Head of caudate nucleus (tissue), 42 donors: ENCODE measurements around the gene PSMA6.
"Not testable (repeated sequence)": the region's sequence is repeated elsewhere in the genome, so short reads cannot be mapped to it uniquely, and the experiment has no call there.

Source experiments
- DNase-seq, 42 donors: peaks; one replicate each; pipeline versions ENCODE4 v3.0.0 to v3.0.0-alpha.2; 2020 to 2021; ENCODE audit warnings: mixed read lengths in 7 of 42
- intact Hi-C: fragments of 100-400 bp; cut with DNase I; formaldehyde crosslinking; loops from one replicate; pipeline ENCODE4 v1.15.0; 2022

Gene PSMA6

DNA sequence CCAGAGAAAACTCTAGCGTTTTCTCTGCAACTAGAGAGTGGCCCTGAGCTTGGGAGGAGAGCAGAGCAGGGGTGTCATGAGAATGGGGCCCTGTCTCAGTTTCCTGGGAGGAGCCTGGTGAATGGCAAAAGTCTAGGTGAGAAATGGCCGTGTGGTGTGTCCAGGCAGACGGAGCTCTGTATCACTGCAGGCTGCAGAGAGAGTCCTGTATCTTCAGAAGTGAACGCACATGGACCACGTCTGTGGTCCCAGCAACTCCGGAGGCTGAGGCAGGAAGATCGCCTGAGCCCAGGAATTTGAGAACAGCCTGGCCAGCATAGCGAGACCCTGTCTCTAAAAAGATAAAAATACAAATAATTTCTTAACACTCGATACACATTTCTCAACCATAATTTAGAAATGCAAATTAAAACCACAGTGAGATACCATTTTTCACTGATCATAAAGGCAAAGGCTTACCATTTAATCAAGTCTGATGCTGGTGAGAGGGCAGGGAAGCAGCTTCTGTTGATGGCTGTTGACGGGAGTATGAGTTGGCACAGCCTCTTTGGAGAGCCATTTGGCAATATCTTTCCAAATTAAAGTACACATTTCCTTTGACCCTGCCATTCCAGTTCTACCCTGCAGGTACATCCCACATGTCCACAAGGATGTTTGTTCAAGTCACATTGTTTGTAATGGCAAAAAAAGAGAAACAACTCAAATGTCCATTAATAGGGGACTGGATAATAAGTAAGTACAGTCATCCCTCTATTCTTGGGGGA is 61.4 kb downstream of the PSMA6 start:
- DNase-seq, result no peak
- intact Hi-C loops, result no loop called here

DNA sequence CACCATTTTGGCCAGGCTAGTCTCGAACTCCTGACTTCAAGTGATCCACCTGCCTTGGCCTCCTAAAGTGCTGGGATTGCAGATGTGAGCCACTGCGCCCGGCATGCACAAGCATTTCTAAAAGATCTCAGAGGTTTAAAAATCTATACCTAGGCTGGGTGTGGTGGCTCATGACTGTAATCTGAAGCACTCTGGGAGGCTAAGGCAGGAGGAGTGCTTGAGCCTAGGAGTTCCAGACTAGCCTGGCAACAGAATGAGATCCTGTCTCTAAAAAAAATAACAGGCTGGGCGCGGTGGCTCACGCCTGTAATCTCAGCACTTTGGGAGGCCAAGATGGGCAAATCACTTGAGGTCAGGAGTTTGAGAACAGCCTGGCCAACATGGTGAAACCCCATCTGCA is 63.1 kb downstream of the PSMA6 start:
- DNase-seq, intact Hi-C loops: not testable (repeated sequence)

DNA sequence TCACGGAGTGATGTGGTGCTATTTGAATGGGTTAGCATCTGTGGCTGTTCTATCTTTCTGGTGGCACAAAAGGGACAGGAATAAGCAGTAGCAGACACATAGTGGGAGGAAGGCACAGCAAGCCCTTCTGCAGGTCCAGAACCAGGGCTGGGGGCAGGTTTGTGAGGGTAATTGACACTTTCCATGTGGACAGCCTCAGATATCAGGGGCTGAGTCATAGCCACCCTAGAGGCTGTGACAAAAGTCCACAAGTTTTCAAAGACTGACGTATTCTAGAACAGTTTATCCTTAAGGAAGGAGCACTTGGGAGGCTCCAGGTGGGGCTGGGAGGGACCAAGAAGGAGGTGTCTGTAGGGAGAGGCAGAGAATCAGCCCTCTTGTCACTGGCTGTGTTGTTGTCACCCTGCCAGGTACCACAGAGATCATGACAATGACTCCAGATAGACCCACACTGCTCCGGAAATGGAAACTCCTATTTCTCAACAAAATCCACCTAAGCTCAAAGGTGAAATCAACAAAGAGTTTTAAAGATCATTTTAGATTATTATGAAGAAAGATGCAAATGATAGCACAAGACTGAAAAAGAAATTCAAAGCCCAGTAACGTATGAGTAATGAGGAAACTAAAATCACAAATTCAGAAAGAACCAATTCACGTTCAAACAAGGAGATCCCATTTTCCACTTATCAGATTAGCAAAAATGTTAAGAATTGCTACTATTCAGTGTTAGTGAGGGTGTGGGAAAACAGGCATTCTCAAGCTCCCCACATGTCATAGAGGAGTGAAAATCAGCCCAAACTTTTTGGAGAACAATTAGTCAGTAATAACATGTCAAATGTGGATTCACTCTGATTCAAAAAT is 64.0 kb downstream of the PSMA6 start:
- intact Hi-C loops, result no loop called here
- peak in 1 of 42 donors; percentile 28 for DNase-seq

GRCh38 chr14:35359655-35360054 is 67.5 kb downstream of the PSMA6 start:
- intact Hi-C loops, result not testable (repeated sequence)
- peak in 8 of 42 donors; percentile 28 to 59 (median 38) for DNase-seq

DNA sequence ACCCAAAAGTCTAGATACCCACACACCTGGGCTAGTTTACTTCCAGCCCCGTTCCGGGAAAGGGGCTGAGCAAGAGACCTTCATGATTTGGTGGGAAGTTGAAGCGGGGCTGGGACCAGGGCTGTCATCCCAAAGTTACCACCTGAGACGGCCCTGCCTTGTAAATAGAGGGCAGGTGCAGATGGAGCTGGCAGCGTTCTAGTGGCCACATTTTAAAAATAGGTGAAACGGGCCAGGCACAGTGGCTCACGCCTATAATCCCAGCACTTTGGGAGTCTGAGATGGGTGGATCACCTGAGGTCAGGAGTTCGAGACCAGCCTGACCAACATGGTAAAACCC is 68.9 kb downstream of the PSMA6 start:
- intact Hi-C loops, result no loop called here
- no peak for DNase-seq

GRCh38 chr14:35362450-35362849 is 70.3 kb downstream of the PSMA6 start:
- no peak for DNase-seq
- intact Hi-C loops, result no loop called here

DNA sequence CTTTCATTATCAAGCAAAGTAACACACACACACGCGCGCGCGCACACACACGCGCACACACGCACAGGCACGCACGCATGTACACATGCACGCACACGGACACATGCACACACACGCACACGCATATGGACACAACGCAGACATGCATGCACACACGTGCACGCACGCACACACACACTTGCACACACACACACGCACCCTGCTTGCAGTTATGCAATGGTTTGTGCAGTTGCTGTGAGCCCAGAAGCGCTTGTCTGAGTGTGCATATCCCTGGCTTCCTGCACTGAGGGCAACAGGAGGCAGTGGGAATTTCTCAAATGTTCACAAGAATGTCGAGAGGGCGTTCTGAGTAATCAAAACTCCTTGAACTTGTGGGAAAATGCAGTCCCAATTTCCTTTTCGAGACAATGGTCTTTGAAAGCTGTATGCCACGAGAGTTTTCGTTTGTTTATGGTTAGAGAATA is 70.8 kb downstream of the PSMA6 start:
- intact Hi-C loops, result no loop called here
- no peak for DNase-seq

- peak in 25 of 42 donors; percentile 12 to 83 (median 44) for DNase-seq
- intact Hi-C loops, result no loop called here
These were observed 73.2 kb downstream of the PSMA6 start for GRCh38 chr14:35365130-35366055.

GRCh38 chr14:35366056-35366451 is 73.9 kb downstream of the PSMA6 start:
- DNase-seq, result peak in 35 of 42 donors; percentile 24 to 86 (median 55)
- intact Hi-C loops, result no loop called here

DNA sequence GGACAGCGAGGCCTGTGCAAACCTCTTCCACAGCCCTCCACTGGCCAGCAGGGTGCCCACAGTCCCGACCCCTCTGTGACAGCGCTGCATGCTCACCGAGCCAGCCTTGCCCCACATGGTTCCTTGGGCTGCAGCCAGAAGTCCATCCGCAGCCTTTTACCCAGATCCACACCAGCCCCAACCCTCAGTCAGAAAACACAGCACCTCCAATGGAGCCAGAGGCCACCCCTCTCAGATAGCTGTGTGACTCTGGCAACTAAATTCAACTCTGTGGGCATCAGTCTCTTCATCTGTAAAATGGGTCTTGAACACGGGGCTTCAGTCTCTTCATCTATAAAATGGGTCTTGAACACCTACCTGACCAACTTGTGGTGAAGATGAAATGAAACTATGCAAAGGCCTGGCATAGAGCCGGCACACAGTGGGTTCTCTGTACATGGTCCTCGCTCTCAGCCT is 74.4 kb downstream of the PSMA6 start:
- intact Hi-C loops, result no loop called here
- no peak for DNase-seq

DNA sequence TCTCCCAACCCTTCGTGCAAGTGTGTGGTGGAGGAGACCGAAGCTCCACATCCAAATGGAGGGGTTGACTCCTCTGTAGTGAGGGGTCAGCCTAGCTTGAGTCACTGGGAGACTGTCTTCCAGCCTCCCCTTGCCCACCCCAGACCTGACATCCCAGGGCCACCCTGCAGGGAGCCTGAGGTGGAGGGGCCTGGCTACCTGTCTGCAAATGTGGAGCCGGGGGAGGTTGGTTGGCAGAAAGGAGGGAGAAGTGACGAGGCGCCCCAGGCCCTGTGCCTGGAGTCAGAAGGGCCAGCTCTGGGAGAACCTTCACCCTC is 74.8 kb downstream of the PSMA6 start:
- intact Hi-C loops, result no loop called here
- no peak for DNase-seq
